ENCODE results near the gene MARCKS. TPM values are rescaled to one million over a fixed set of nuclear protein-coding genes. Genes with fewer than 3 reads are reported as not detected.

MARCKS gene
- total and polyA plus RNA-seq, 2 of the 13 experiments (the other 11 are each of a cell fraction or from before 2014, with no cell fraction given) = 30.5 to 39.5 TPM

GRCh38 chr6:113858480-113859348, 1.6 kb downstream of the MARCKS start (continued):
- TF ChIP-seq CREB1 (IDR thresholded peaks at IDR 0.05) (no peak), CREB1 (CRISPR knock-in tag; IDR thresholded peaks at IDR 0.05) (no peak), AHDC1 (CRISPR knock-in tag; IDR thresholded peaks at IDR 0.05; ENCODE audit: borderline replicate concordance) (0 out of 2 replicates have a peak, but pooled peaks have one; percentile 30), ZBTB7A (CRISPR knock-in tag; IDR thresholded peaks at IDR 0.05) (0 out of 2 replicates have a peak, but pooled peaks have one; percentile 44), MAFG (CRISPR knock-in tag; IDR thresholded peaks at IDR 0.05) (no peak), MEIS1 (CRISPR knock-in tag; IDR thresholded peaks at IDR 0.05; ENCODE audit: borderline replicate concordance) (0 out of 2 replicates have a peak, but pooled peaks have one; percentile 49), ZNF441 (CRISPR knock-in tag; IDR thresholded peaks at IDR 0.05; ENCODE audit: borderline replicate concordance) (no peak; the same call in 1 of the 2 replicates), POLR2A (IDR thresholded peaks at IDR 0.05; ENCODE audit: insufficient read depth in 1 of 2, low read depth in 2 of 2, low read length in 2 of 2) (peak; percentile 75 to 76; a peak in 3 of 4 replicates), ZNF253 (CRISPR knock-in tag; IDR thresholded peaks at IDR 0.05; ENCODE audit: borderline replicate concordance) (0 out of 2 replicates have a peak, but pooled peaks have one; percentile 24), CEBPG (CRISPR knock-in tag; IDR thresholded peaks at IDR 0.05) (0 out of 2 replicates have a peak, but pooled peaks have one; percentile 20), PAF1 (CRISPR knock-in tag; IDR thresholded peaks at IDR 0.05) (no peak), ZSCAN31 (CRISPR knock-in tag; IDR thresholded peaks at IDR 0.05; ENCODE audit: low read depth) (no peak), KMT2A (CRISPR knock-in tag; IDR thresholded peaks at IDR 0.05) (0 out of 2 replicates have a peak, but pooled peaks have one; percentile 28), YEATS2 (CRISPR knock-in tag; IDR thresholded peaks at IDR 0.05; ENCODE audit: borderline replicate concordance) (no peak; the same call in 1 of the 2 replicates), POLR2AphosphoS2 (IDR thresholded peaks at IDR 0.05; ENCODE audit: low read depth, low read length) (no peak), STAT5B (CRISPR knock-in tag; IDR thresholded peaks at IDR 0.05) (no peak), SIX1 (CRISPR knock-in tag; IDR thresholded peaks at IDR 0.05; ENCODE audit: borderline replicate concordance) (peak; percentile 19; the same call in 1 of the 2 replicates)
- TF ChIP-seq, protein P1, sequence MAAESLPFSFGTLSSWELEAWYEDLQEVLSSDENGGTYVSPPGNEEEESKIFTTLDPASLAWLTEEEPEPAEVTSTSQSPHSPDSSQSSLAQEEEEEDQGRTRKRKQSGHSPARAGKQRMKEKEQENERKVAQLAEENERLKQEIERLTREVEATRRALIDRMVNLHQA (CRISPR knock-in tag; IDR thresholded peaks at IDR 0.05) = no peak
- TF ChIP-seq, protein P2, sequence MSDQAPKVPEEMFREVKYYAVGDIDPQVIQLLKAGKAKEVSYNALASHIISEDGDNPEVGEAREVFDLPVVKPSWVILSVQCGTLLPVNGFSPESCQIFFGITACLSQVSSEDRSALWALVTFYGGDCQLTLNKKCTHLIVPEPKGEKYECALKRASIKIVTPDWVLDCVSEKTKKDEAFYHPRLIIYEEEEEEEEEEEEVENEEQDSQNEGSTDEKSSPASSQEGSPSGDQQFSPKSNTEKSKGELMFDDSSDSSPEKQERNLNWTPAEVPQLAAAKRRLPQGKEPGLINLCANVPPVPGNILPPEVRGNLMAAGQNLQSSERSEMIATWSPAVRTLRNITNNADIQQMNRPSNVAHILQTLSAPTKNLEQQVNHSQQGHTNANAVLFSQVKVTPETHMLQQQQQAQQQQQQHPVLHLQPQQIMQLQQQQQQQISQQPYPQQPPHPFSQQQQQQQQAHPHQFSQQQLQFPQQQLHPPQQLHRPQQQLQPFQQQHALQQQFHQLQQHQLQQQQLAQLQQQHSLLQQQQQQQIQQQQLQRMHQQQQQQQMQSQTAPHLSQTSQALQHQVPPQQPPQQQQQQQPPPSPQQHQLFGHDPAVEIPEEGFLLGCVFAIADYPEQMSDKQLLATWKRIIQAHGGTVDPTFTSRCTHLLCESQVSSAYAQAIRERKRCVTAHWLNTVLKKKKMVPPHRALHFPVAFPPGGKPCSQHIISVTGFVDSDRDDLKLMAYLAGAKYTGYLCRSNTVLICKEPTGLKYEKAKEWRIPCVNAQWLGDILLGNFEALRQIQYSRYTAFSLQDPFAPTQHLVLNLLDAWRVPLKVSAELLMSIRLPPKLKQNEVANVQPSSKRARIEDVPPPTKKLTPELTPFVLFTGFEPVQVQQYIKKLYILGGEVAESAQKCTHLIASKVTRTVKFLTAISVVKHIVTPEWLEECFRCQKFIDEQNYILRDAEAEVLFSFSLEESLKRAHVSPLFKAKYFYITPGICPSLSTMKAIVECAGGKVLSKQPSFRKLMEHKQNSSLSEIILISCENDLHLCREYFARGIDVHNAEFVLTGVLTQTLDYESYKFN (CRISPR knock-in tag; conservative IDR thresholded peaks at IDR 0.05) = peak; percentile 41; the same call in 1 of the 2 replicates
- TF ChIP-seq, protein P3, sequence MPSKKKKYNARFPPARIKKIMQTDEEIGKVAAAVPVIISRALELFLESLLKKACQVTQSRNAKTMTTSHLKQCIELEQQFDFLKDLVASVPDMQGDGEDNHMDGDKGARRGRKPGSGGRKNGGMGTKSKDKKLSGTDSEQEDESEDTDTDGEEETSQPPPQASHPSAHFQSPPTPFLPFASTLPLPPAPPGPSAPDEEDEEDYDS (CRISPR knock-in tag; IDR thresholded peaks at IDR 0.05) = peak; percentile 66; the same call in 1 of the 2 replicates
